Stimulated activated memory B cell treated with anti-CD40 and anti-IgM and Interleukin-4, amounts not matched to agents 10 μg/mL and 1 μg/mL and 100 μg/mL, for 72 hours (primary cell): Measurements from ENCODE around the gene ESYT2.
"Not testable (repeated sequence)": the region's sequence is repeated elsewhere in the genome, so short reads cannot be mapped to it uniquely, and the experiment has no call there.

ENCODE experiments used
- ATAC-seq: fragments of 150-1000 bp; cut with Tn5 transposase; 2 replicates; pipeline ENCODE4 v1.10.0; 2021
- H3K27ac Mint-ChIP-seq: one replicate; pipeline ENCODE4 v1.8.0; 2022; ENCODE audit warnings: mild to moderate bottlenecking, mixed read lengths
- H3K27me3 Mint-ChIP-seq: one replicate; pipeline ENCODE4 v1.8.0; 2022; ENCODE audit warnings: mixed read lengths
- H3K36me3 Mint-ChIP-seq: one replicate; pipeline ENCODE4 v1.8.0; 2022; ENCODE audit warnings: mixed read lengths
- H3K4me1 Mint-ChIP-seq: one replicate; pipeline ENCODE4 v1.8.0; 2022; ENCODE audit warnings: mixed read lengths
- H3K4me3 Mint-ChIP-seq: one replicate; pipeline ENCODE4 v1.8.0; 2022; ENCODE audit warnings: mild to moderate bottlenecking, moderate library complexity, mixed read lengths
- H3K9me3 Mint-ChIP-seq: one replicate; pipeline ENCODE4 v1.8.0; 2022; ENCODE audit warnings: mixed read lengths

The ESYT2 gene, protein sequence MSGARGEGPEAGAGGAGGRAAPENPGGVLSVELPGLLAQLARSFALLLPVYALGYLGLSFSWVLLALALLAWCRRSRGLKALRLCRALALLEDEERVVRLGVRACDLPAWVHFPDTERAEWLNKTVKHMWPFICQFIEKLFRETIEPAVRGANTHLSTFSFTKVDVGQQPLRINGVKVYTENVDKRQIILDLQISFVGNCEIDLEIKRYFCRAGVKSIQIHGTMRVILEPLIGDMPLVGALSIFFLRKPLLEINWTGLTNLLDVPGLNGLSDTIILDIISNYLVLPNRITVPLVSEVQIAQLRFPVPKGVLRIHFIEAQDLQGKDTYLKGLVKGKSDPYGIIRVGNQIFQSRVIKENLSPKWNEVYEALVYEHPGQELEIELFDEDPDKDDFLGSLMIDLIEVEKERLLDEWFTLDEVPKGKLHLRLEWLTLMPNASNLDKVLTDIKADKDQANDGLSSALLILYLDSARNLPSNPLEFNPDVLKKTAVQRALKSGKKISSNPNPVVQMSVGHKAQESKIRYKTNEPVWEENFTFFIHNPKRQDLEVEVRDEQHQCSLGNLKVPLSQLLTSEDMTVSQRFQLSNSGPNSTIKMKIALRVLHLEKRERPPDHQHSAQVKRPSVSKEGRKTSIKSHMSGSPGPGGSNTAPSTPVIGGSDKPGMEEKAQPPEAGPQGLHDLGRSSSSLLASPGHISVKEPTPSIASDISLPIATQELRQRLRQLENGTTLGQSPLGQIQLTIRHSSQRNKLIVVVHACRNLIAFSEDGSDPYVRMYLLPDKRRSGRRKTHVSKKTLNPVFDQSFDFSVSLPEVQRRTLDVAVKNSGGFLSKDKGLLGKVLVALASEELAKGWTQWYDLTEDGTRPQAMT

DNA sequence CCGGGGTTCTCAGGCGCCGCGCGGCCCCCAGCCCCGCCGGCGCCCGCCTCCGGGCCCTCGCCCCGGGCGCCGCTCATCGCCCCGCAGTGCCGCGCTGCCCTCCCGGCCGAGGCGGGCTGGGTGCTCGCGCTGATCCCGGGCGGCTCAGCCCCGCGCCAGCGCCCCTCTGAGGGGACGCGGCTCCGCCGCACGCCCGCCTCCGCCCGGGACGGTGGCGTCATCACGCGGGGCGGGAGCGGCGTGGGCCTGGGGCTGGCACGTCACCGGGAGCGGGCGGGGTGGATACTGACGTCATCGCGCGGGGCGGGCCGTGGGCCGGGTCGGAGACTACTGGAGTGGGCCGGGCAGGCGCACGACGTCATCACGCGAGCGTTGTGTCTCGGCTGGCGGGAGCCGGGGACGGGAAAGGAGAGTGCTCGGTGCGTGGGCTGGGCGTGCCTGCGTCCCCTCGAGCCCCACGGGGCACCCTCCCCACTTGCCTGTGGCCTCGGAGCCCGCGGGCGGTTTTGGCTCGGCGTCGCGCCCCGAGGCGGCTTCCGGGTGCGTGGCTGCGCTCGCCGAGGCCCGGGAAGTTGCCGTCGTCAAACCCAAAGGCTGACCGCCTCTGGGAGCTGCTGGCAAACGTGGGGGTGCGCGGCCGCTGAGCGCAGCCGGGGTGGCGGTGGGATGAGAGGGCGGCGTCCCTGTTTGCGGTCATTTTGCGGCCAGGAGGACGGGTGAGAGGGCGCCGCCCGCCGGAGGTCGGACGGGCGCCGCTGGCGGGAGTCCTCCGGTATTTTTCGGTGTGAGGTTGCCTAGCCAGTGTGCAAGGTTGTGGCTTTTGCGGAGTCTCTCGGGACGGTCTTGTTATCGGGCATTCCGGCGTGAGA is at the start of gene ESYT2:
TSS of gene ESYT2 (minus strand) at position 168 of the 869 bp plus-strand sequence. CDS start at position 77, 91 bp downstream.
- Mint-ChIP-seq H3K36me3 (peaks cover 5% of the 10 kb centered on the region), H3K27me3 (no peaks in the 10 kb centered on the region), H3K27ac (peak within 1 kb of the TSS; percentile 90), H3K9me3 (no peaks in the 10 kb centered on the region), H3K4me3 (peak within 1 kb of the TSS; percentile 90), H3K4me1 (peaks cover 26% of the 10 kb centered on the region)
- ATAC-seq, result peak; percentile 96

DNA sequence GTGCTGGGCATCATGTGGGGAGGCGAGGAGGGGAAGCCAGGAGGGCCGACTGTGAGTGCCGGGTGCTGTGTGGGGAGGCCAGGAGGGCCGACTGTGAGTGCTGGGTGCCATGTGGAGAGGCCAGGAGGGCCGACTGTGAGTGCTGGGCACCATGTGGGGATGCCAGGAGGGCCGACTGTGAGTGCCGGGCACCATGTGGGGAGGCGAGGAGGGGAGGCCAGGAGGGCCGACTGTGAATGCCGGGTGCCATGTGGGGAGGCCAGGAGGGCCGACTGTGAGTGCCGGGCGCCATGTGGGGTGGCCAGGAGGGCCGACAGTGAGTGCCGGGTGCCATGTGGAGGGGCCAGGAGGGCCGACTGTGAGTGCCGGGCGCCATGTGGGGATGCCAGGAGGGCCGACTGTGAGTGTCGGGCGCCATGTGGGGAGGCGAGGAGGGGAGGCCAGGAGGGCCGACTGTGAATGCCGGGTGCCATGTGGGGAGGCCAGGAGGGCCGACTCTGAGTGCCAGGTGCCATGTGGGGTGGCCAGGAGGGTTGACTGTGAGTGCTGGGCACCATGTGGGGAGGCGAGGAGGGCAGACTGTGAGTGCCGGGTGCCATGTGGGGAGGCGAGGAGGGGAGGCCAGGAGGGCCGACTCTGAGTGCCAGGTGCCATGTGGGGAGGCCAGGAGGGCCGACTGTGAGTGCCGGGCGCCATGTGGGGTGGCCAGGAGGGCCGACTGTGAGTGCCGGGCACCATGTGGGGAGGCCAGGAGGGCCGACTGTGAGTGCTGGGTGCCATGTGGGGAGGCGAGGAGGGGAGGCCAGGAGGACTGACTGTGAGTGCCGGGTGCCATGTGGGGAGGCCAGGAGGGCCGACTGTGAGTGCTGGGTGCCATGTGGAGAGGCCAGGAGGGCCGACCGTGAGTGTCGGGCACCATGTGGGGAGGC is 49.1 kb upstream of the ESYT2 start:
- not testable (repeated sequence) for H3K27ac Mint-ChIP-seq, H3K27me3 Mint-ChIP-seq, H3K4me3 Mint-ChIP-seq, ATAC-seq, H3K9me3 Mint-ChIP-seq, H3K4me1 Mint-ChIP-seq
- H3K36me3 Mint-ChIP-seq, result peaks cover 70% of the 10 kb centered on the region

DNA sequence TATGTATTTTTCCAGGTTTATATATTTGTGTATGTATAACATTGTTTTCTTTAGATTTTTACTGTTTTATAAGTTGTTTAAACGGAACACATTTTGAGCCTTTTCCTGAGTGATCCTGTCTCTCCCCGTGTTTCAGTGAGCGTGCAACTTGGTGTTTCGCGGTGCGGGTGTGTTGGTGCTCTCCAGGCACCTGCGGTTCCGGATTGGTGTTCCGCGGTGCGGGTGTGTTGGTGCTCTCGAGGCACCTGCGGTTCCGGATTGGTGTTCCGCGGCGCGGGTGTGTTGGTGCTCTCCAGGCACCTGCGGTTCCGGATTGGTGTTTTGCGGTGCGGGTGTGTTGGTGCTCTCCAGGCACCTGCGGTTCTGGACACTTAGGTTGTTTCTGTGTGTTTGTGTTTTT is 47.7 kb upstream of the ESYT2 start:
- Mint-ChIP-seq H3K4me1 (no peaks in the 10 kb centered on the region), H3K4me3 (no peak overlapping the region), H3K9me3 (no peaks in the 10 kb centered on the region), H3K27me3 (no peaks in the 10 kb centered on the region), H3K36me3 (peaks cover 61% of the 10 kb centered on the region), H3K27ac (no peak overlapping the region)
- no peak for ATAC-seq

DNA sequence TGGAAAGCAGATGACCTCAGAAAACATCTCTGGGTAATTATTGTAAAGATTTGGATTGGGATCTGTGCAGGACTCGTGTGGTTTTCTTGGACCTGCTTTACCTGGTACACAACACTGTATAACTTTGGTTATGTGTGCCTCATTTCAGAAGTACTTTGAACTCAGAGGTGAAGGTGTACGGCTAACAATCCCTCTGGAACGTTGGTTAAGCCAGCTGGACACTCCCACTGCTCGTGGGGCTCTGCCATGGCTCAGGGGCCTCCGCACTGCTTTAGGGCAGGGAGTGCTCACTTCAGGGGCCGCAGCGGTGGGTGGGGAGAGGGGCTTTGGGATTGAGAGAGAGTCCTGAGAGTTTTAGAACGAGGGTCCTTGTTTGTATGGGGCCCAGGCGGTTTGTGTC is 40.6 kb upstream of the ESYT2 start:
- no peak for ATAC-seq
- H3K9me3 Mint-ChIP-seq, result no peaks in the 10 kb centered on the region
- no peak overlapping the region for H3K27ac Mint-ChIP-seq
- peaks cover 17% of the 10 kb centered on the region for H3K4me1 Mint-ChIP-seq
- H3K27me3 Mint-ChIP-seq, result no peaks in the 10 kb centered on the region
- H3K4me3 Mint-ChIP-seq, result no peak overlapping the region
- H3K36me3 Mint-ChIP-seq, result peaks cover 20% of the 10 kb centered on the region

DNA sequence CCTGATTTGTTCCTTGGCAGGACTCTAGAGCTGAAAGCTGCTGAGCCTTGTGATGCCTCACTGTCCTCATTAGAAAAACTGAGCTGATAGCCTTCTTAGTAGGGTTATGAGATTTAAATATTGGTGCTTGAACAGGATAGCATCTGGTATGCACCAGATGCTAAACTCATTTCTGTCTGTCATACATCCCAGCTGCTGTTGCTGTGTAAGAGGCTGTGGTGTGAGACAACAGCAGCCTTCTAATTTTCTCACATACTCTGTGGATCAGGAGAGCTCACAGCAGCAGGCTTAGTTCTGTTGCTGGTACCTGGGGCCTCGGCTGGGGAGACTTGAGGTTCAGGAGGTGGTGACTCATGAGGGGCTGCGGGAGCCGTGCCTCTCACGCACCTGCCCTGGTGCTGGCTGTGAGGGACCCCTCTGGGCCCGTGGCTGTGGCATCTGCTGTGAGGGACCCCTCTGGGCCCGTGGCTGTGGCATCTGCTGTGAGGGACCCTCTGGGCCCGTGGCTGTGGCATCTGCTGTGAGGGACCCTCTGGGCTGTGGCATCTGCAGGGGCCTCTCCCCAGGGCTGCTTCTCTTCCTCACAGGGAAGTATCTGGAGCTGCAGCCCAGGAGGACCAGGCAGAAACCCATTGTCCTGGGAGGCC is 39.6 kb upstream of the ESYT2 start:
- ATAC-seq, result no peak
- Mint-ChIP-seq H3K27ac (no peak overlapping the region), H3K4me3 (no peak overlapping the region), H3K36me3 (peaks cover 13% of the 10 kb centered on the region), H3K4me1 (peaks cover 27% of the 10 kb centered on the region), H3K9me3 (no peaks in the 10 kb centered on the region), H3K27me3 (no peaks in the 10 kb centered on the region)

DNA sequence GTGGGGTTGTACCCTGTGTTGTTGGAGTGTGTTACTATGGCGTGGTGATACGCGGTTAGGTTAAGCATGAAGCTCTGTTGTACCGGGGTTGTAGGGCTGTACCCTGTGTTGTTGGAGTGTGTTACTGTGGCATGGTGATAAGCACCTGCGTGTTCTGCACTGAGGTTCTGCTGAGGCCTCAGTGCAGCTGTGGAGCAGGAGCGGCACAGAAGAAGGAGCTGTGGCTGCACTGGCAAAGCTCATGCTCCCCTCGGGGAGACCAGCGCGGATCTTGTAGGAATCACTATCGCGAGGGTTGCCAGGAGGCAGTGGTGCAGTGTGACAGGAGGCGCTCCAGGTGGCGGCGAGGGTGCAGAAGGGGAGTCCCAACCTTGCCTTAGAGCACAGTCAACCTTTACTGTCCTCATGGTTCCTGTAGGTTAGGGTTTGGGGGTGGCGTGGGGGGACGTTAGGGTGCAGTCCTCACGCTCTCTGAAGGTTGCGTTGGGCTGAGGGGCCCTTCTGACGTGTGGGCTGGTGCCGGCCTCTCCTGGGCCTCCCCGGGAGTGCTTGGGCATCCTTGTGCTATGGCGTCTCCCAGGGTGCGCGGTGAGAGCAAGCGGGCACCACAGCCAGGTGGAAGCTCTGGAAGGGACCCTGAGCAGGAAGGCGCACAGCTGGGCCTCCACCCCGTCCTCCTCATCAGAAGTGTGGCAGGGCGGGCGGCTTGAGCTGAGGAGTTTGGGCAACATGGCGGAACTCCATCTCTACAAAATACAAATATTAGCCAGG is 38.1 kb upstream of the ESYT2 start:
- Mint-ChIP-seq H3K36me3 (peaks cover 13% of the 10 kb centered on the region), H3K4me1 (peaks cover 36% of the 10 kb centered on the region), H3K27ac (no peak overlapping the region), H3K27me3 (no peaks in the 10 kb centered on the region), H3K4me3 (no peak overlapping the region), H3K9me3 (no peaks in the 10 kb centered on the region)
- no peak for ATAC-seq

DNA sequence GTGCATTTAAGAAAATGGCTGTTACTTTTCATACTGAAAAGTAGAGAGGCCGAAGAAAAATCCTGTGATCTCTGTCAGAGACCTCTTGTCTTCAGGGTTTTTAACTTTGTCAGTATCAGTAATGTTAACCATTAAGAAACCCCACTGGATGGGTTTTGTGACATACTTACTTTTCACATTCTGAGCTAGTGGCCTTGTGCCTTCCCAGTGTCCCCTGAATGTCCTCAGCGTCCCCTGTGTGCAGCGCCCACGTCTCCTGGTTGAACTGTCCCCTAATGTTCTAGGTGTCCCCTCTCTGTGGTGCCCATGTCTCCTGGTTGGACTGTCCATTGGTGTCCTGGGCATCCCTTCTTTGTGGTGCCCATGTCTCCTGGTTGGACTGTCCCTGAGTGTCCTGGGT is 36.7 kb upstream of the ESYT2 start:
- Mint-ChIP-seq H3K4me3 (no peak overlapping the region), H3K36me3 (peaks cover 2% of the 10 kb centered on the region), H3K27me3 (no peaks in the 10 kb centered on the region), H3K4me1 (peaks cover 32% of the 10 kb centered on the region), H3K27ac (no peak overlapping the region), H3K9me3 (no peaks in the 10 kb centered on the region)
- no peak for ATAC-seq

DNA sequence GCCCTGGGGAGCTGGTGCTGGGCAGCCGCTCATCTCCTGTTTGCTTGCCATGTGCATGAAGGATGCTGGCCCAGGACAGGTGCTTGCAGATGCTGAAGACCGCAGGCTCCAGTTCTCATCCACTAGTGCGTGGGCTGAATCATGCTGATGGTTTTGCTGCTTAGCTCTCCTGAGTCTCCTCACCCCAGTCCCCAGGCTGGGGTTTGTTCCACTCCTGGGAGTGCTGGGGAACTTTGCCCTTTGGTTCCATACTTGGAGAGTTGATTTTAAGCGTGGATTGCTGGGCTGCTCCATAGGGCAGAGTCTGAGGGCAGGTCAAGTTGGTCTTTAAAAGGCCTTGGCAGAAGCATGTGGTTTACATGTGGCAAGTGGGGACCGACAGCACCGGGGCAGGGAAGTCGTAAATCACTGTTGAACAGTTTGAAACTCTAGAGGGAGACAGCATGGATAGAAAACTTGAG is 36.2 kb upstream of the ESYT2 start:
- no peak for ATAC-seq
- Mint-ChIP-seq H3K4me3 (no peak overlapping the region), H3K4me1 (peaks cover 31% of the 10 kb centered on the region), H3K36me3 (no peaks in the 10 kb centered on the region), H3K27me3 (no peaks in the 10 kb centered on the region), H3K9me3 (no peaks in the 10 kb centered on the region), H3K27ac (no peak overlapping the region)

DNA sequence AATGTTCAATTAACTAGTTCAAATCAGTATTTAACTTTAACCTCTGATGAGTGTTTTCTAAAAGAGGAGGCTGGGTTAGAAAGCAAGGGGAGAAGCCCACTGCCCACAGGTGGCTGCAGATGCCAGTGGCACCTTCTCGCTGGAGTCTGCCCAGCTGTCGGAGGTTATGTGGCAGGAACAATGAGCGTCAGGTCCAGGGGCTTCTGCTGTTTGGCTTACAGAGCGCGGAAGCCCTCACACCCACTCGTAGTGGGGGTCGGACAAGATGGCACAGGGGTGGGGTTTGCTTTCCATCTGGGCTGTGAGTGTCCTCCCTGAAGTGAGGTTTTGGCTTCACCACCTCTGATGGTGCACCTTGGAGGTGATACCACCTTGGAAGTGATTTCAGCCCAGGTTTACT is 35.5 kb upstream of the ESYT2 start:
- Mint-ChIP-seq H3K36me3 (no peaks in the 10 kb centered on the region), H3K4me1 (peaks cover 31% of the 10 kb centered on the region), H3K4me3 (no peak overlapping the region), H3K27ac (peak overlapping the region; percentile 95), H3K27me3 (no peaks in the 10 kb centered on the region), H3K9me3 (no peaks in the 10 kb centered on the region)
- ATAC-seq, result no peak

DNA sequence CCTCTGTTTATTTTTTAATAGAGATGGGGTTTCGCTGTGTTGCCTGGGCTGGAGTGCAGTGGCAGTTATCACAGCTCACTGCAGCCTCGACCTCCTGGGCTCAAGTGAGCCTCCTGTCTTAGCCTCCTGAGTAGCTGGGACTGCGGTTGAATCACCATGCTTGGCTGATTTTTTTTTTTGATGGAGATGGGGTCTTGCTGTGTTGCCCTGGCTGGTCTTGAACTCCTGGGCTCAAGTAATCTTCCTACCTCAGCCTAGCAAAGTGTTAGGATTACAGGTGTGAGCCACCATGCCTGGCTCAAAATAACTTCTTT is 35.2 kb upstream of the ESYT2 start:
- Mint-ChIP-seq H3K27me3 (no peaks in the 10 kb centered on the region), H3K9me3 (no peaks in the 10 kb centered on the region), H3K4me1 (peaks cover 31% of the 10 kb centered on the region), H3K4me3 (peak overlapping the region; percentile 95), H3K36me3 (no peaks in the 10 kb centered on the region), H3K27ac (peak overlapping the region; percentile 95)
- no peak for ATAC-seq

DNA sequence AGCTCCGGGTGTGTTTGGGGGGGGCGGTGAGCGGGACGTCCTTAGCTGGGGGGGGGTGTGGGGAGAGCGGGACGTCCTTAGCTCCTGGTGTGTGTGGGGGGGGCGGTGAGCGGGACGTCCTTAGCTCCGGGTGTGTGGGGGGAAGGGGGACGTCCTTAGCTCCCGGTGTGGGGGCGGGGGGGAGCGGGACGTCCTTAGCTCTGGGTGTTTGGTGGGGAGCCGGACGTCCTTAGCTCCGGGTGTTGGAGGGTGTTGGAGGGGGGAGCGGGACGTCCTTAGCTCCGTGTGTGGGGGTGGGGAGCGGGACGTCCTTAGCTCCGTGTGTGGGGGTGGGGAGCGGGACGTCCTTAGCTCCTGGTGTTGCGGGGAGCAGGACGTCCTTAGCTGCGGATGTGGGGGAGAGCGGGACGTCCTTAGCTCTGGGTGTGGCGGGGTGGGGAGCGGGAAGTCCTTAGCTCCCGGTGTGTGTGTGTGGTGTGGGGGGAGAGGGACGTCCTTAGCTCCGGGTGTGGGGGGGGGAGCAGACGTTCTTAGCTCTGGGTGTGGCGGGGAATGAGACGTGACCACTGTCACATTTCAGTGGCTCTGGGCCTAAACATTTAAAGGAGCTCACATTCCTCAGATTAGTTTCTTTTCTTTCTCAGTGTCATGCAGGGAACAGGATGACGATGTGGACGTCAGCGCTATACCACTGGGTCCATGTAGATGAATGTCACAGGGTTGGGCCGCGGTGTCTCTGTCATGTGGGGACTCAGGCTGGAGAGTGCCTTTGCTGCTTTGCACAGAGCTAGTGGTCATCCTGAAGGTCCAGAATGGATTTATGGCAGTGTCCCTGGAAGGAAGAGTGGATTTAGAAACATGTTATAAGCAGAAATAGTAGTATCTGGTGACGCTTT is 34.5 kb upstream of the ESYT2 start:
- H3K36me3 Mint-ChIP-seq, result no peaks in the 10 kb centered on the region
- peak; percentile 75 for ATAC-seq
- H3K4me3 Mint-ChIP-seq, result peak overlapping the region; percentile 95
- peaks cover 37% of the 10 kb centered on the region for H3K4me1 Mint-ChIP-seq
- H3K9me3 Mint-ChIP-seq, result no peaks in the 10 kb centered on the region
- peak overlapping the region; percentile 95 for H3K27ac Mint-ChIP-seq
- H3K27me3 Mint-ChIP-seq, result no peaks in the 10 kb centered on the region

DNA sequence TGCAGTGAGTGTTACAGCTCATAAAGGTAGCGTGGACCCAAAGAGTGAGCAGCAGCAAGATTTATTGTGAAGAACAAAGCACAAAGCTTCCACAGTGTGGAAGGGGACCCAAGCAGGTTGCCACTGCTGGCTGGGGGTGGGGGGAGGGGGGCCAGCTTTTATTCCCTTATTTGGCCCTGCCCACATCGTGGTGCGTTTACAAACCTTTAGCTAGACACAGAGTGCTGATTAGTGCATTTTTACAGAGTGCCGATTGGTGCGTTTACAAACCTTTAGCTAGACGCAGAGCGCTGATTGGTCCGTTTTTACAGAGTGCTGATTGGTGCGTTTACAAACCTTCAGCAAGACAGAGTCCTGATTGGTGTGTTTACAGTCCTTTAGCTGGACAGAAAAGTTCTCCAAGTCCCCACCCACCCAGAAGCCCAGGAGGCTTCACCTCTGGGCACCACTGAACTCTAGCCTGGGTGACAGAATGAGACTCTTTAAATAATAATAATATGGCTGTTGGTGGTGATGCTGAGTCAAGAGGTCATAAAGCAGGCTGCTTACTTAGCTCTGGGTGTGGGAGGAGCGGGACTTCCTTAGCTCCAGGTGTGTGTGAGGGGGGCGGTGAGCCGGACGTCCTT is 33.8 kb upstream of the ESYT2 start:
- H3K4me1 Mint-ChIP-seq, result peaks cover 42% of the 10 kb centered on the region
- H3K27me3 Mint-ChIP-seq, result not testable (repeated sequence)

More for the DNA sequence above, 33.8 kb upstream of the ESYT2 start:
- Mint-ChIP-seq H3K4me3 (peak overlapping the region; percentile 95), H3K27ac (peak overlapping the region; percentile 95)
- H3K36me3 Mint-ChIP-seq, H3K9me3 Mint-ChIP-seq: not testable (repeated sequence)
- peak; percentile 70 for ATAC-seq
